OCI-LY3 (cell line): ENCODE measurements around the gene SCLY.

ENCODE experiments used
- H2AFZ ChIP-seq: fragments of 200-600, 300-600 bp; shearing (Covaris generic); 2 replicates; pipeline ENCODE4 v1.6.0; 2014; ENCODE audit warnings: antibody characterized with exemption, low read depth, low read length
- H3K27ac ChIP-seq: fragments of 200-600, 300-600 bp; sonication (generic); 2 replicates; pipeline ENCODE4 v1.5.1; 2014; ENCODE audit warnings: mild to moderate bottlenecking, low read length, moderate library complexity, mixed read lengths
- H3K27me3 ChIP-seq: fragments of 200-600, 300-600 bp; sonication (generic); 2 replicates; pipeline ENCODE4 v1.6.1; 2014; ENCODE audit warnings: low read depth, low read length, mixed read lengths
- H3K36me3 ChIP-seq: fragments of 200-600, 300-600 bp; sonication (generic); replicated peaks from 2 replicates; pipeline ENCODE3; 2014; ENCODE audit warnings: low read depth, low read length, mixed read lengths
- H3K4me1 ChIP-seq: fragments of 300-600, 200-600 bp; sonication (generic); 2 replicates; pipeline ENCODE4 v1.6.1; 2014; ENCODE audit warnings: low read length, mixed read lengths
- H3K4me2 ChIP-seq: fragments of 200-600, 300-600 bp; sonication (generic); 2 replicates; pipeline ENCODE4 v1.6.1; 2014; ENCODE audit warnings: low read length, mixed read lengths
- H3K4me3 ChIP-seq: fragments of 300-600, 200-600 bp; sonication (generic); 2 replicates; pipeline ENCODE4 v1.5.1; 2014; ENCODE audit warnings: antibody characterized with exemption, mild to moderate bottlenecking, low read length, moderate library complexity
- H3K79me2 ChIP-seq: fragments of 300-600, 200-600 bp; shearing (Covaris generic); 2 replicates; pipeline ENCODE4 v1.6.1; 2014; ENCODE audit warnings: mild to moderate bottlenecking, low read length, mixed read lengths
- H3K9ac ChIP-seq: fragments of 300-600, 200-600 bp; shearing (Covaris generic); 2 replicates; pipeline ENCODE4 v1.6.0; 2014; ENCODE audit warnings: mild to moderate bottlenecking, low read length, moderate library complexity
- H3K9me3 ChIP-seq: fragments of 200-600, 300-600 bp; shearing (Covaris generic); 2 replicates; pipeline ENCODE4 v1.6.1; 2014; ENCODE audit warnings: low read length, mixed read lengths; ENCODE audit not compliant: insufficient read depth
- H4K20me1 ChIP-seq: fragments of 200-600, 300-600 bp; sonication (generic); 2 replicates; pipeline ENCODE4 v1.6.1; 2016; ENCODE audit warnings: low read length, mixed read lengths; ENCODE audit not compliant: insufficient read depth
- CTCF ChIP-seq: fragments of 200-600, 300-600 bp; sonication (generic); IDR thresholded peaks from 2 replicates; pipeline ENCODE4 v1.5.1; 2014; ENCODE audit warnings: antibody characterized with exemption, low read length, low read depth
- EZH2phosphoT487 ChIP-seq: fragments of 200-600 bp; shearing (Covaris generic); IDR thresholded peaks from 2 replicates; pipeline ENCODE4 v1.6.1; 2018; ENCODE audit warnings: antibody characterized with exemption, mixed run types, low read depth

The SCLY gene

GRCh38 chr2:238126338-238126737 is 65.5 kb downstream of the SCLY start:
- H3K4me1 ChIP-seq: no peaks in the 10 kb centered on the region
- no peaks in the 10 kb centered on the region for H3K36me3 ChIP-seq
- no peaks in the 10 kb centered on the region for H3K79me2 ChIP-seq
- H3K27ac ChIP-seq: no peak overlapping the region
- H4K20me1 ChIP-seq: no peaks in the 10 kb centered on the region
- 0 out of 2 replicates have a peak, but pooled peaks cover 4% of the 10 kb centered on the region for H3K9me3 ChIP-seq
- no peak overlapping the region for H3K4me3 ChIP-seq
- no peak overlapping the region for H3K4me2 ChIP-seq
- H3K27me3 ChIP-seq: no peaks in the 10 kb centered on the region
- H3K9ac ChIP-seq: no peak overlapping the region
- TF ChIP-seq CTCF (no peak), EZH2phosphoT487 (no peak)
- H2AFZ ChIP-seq: no peak overlapping the region

GRCh38 chr2:238126775-238127164 is 66.0 kb downstream of the SCLY start:
- no peaks in the 10 kb centered on the region for H3K4me1 ChIP-seq
- no peak overlapping the region for H2AFZ ChIP-seq
- H3K36me3 ChIP-seq: no peaks in the 10 kb centered on the region
- H3K27me3 ChIP-seq: no peaks in the 10 kb centered on the region
- no peak overlapping the region for H3K27ac ChIP-seq
- H3K9ac ChIP-seq: no peak overlapping the region
- H4K20me1 ChIP-seq: no peaks in the 10 kb centered on the region
- TF ChIP-seq CTCF (no peak), EZH2phosphoT487 (no peak)
- no peak overlapping the region for H3K4me3 ChIP-seq
- no peak overlapping the region for H3K4me2 ChIP-seq
- 0 out of 2 replicates have a peak, but pooled peaks cover 4% of the 10 kb centered on the region for H3K9me3 ChIP-seq
- no peaks in the 10 kb centered on the region for H3K79me2 ChIP-seq

- Histone ChIP-seq H3K4me1 (no peaks in the 10 kb centered on the region), H3K36me3 (no peaks in the 10 kb centered on the region), H3K27ac (no peak overlapping the region), H3K9me3 (0 out of 2 replicates have a peak, but pooled peaks cover 4% of the 10 kb centered on the region), H3K79me2 (no peaks in the 10 kb centered on the region), H3K9ac (no peak overlapping the region), H3K4me2 (no peak overlapping the region), H3K4me3 (no peak overlapping the region), H2AFZ (no peak overlapping the region), H3K27me3 (no peaks in the 10 kb centered on the region), H4K20me1 (no peaks in the 10 kb centered on the region)
- no peak for TF ChIP-seq EZH2phosphoT487
- TF ChIP-seq CTCF: no peak
Observed at GRCh38 chr2:238127165-238128060, 66.6 kb downstream of the SCLY start.

- Histone ChIP-seq H3K9ac (no peak overlapping the region), H3K4me3 (no peak overlapping the region), H3K27me3 (no peaks in the 10 kb centered on the region), H3K27ac (no peak overlapping the region), H2AFZ (no peak overlapping the region), H3K4me1 (no peaks in the 10 kb centered on the region), H3K4me2 (no peak overlapping the region), H3K79me2 (no peaks in the 10 kb centered on the region), H3K9me3 (0 out of 2 replicates have a peak, but pooled peaks cover 4% of the 10 kb centered on the region), H4K20me1 (no peaks in the 10 kb centered on the region), H3K36me3 (no peaks in the 10 kb centered on the region)
- no peak for TF ChIP-seq EZH2phosphoT487
- no peak for TF ChIP-seq CTCF
Observed at GRCh38 chr2:238128061-238128440, 67.2 kb downstream of the SCLY start.
